ENCODE results near the gene MEOX2. TPM values are rescaled to one million over a fixed set of nuclear protein-coding genes. Genes with fewer than 3 reads are reported as not detected.

The MEOX2 gene
- polyA plus RNA-seq, 1 of the 3 experiments (the other 2 are of a cell fraction): not detected

- Histone ChIP-seq H3K4me2 (no peak overlapping the region), H3K9ac (no peak overlapping the region), H3K36me3 (replicated peaks in 1 of 2; ENCODE audit: control insufficient read depth in 1 of 2, insufficient read depth in 2 of 2, low read length in 1 of 2) (no peaks in the 10 kb centered on the region), H4K20me1 (ENCODE audit: insufficient read depth) (no peaks in the 10 kb centered on the region), H3K4me1 (ENCODE audit: control insufficient read depth in 1 of 2, insufficient read depth in 2 of 2, low read depth in 1 of 2, low read length in 1 of 2) (no peaks in the 10 kb centered on the region; a peak in 1 of 4 replicates), H3K27me3 (ENCODE audit: insufficient read depth) (no peaks in the 10 kb centered on the region), H2AFZ (ENCODE audit: low read depth) (no peak overlapping the region), H3K9me3 (no peaks in the 10 kb centered on the region; the same call in 1 of the 2 replicates), H3F3A (replicated peaks; ENCODE audit: insufficient read depth) (peaks cover 4% of the 10 kb centered on the region), H3K9me2 (no peaks in the 10 kb centered on the region), H3K27ac (ENCODE audit: low read depth in 2 of 2, low read length in 1 of 2) (no peak overlapping the region), H3K79me2 (ENCODE audit: insufficient read depth) (no peaks in the 10 kb centered on the region), H3K4me3 (ENCODE audit: low read depth in 2 of 2, low read length in 1 of 2) (no peak overlapping the region)
- no peak for DNase-seq
- WGBS (ENCODE audit: low lambda C conversion rate): 8% methylated on average over 3 of the region's 3 CpGs
- TF ChIP-seq RAD21 (IDR thresholded peaks at IDR 0.05; ENCODE audit: low read length) (no peak), TEAD4 (IDR thresholded peaks at IDR 0.05; ENCODE audit: borderline replicate concordance, insufficient read depth) (no peak), NFIC (IDR thresholded peaks at IDR 0.05; ENCODE audit: borderline replicate concordance) (peak; percentile 84), ELF1 (IDR thresholded peaks at IDR 0.05) (no peak), USF1 (IDR thresholded peaks at IDR 0.05; ENCODE audit: borderline replicate concordance, low read depth) (no peak), TCF12 (IDR thresholded peaks at IDR 0.05) (peak; percentile 37), GATA2 (CRISPR knock-in tag; IDR thresholded peaks at IDR 0.05) (no peak), PBX3 (IDR thresholded peaks at IDR 0.05) (peak; percentile 61), EP300 (IDR thresholded peaks at IDR 0.05; ENCODE audit: borderline replicate concordance in 1 of 2, low read depth in 1 of 2, low read length in 1 of 2) (no peak), RCOR1 (IDR thresholded peaks at IDR 0.05; ENCODE audit: low read length) (no peak), FOXM1 (IDR thresholded peaks at IDR 0.05; ENCODE audit: low read depth) (no peak), EZH2phosphoT487 (IDR thresholded peaks at IDR 0.05; ENCODE audit: borderline replicate concordance, low read depth) (no peak), JUND (IDR thresholded peaks at IDR 0.05) (peak; percentile 37; the same call in 1 of the 2 replicates), TAF1 (IDR thresholded peaks at IDR 0.05; ENCODE audit: borderline replicate concordance, low read depth, low read length) (no peak), FOXJ3 (CRISPR knock-in tag; IDR thresholded peaks at IDR 0.05) (no peak), MEF2A (IDR thresholded peaks at IDR 0.05; ENCODE audit: borderline replicate concordance, low read depth) (no peak), MXI1 (IDR thresholded peaks at IDR 0.05; ENCODE audit: low read depth, low read length) (no peak), FOSL2 (IDR thresholded peaks at IDR 0.05; ENCODE audit: borderline replicate concordance, low read depth) (peak; percentile 27; the same call in 1 of the 2 replicates)
- TF ChIP-seq, protein P1, sequence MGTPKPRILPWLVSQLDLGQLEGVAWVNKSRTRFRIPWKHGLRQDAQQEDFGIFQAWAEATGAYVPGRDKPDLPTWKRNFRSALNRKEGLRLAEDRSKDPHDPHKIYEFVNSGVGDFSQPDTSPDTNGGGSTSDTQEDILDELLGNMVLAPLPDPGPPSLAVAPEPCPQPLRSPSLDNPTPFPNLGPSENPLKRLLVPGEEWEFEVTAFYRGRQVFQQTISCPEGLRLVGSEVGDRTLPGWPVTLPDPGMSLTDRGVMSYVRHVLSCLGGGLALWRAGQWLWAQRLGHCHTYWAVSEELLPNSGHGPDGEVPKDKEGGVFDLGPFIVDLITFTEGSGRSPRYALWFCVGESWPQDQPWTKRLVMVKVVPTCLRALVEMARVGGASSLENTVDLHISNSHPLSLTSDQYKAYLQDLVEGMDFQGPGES (IDR thresholded peaks at IDR 0.05; ENCODE audit: low read depth, low read length): no peak
- TF ChIP-seq, protein P2, sequence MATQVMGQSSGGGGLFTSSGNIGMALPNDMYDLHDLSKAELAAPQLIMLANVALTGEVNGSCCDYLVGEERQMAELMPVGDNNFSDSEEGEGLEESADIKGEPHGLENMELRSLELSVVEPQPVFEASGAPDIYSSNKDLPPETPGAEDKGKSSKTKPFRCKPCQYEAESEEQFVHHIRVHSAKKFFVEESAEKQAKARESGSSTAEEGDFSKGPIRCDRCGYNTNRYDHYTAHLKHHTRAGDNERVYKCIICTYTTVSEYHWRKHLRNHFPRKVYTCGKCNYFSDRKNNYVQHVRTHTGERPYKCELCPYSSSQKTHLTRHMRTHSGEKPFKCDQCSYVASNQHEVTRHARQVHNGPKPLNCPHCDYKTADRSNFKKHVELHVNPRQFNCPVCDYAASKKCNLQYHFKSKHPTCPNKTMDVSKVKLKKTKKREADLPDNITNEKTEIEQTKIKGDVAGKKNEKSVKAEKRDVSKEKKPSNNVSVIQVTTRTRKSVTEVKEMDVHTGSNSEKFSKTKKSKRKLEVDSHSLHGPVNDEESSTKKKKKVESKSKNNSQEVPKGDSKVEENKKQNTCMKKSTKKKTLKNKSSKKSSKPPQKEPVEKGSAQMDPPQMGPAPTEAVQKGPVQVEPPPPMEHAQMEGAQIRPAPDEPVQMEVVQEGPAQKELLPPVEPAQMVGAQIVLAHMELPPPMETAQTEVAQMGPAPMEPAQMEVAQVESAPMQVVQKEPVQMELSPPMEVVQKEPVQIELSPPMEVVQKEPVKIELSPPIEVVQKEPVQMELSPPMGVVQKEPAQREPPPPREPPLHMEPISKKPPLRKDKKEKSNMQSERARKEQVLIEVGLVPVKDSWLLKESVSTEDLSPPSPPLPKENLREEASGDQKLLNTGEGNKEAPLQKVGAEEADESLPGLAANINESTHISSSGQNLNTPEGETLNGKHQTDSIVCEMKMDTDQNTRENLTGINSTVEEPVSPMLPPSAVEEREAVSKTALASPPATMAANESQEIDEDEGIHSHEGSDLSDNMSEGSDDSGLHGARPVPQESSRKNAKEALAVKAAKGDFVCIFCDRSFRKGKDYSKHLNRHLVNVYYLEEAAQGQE (IDR thresholded peaks at IDR 0.05; ENCODE audit: low read depth, low read length): no peak
- TF ChIP-seq, protein P3, sequence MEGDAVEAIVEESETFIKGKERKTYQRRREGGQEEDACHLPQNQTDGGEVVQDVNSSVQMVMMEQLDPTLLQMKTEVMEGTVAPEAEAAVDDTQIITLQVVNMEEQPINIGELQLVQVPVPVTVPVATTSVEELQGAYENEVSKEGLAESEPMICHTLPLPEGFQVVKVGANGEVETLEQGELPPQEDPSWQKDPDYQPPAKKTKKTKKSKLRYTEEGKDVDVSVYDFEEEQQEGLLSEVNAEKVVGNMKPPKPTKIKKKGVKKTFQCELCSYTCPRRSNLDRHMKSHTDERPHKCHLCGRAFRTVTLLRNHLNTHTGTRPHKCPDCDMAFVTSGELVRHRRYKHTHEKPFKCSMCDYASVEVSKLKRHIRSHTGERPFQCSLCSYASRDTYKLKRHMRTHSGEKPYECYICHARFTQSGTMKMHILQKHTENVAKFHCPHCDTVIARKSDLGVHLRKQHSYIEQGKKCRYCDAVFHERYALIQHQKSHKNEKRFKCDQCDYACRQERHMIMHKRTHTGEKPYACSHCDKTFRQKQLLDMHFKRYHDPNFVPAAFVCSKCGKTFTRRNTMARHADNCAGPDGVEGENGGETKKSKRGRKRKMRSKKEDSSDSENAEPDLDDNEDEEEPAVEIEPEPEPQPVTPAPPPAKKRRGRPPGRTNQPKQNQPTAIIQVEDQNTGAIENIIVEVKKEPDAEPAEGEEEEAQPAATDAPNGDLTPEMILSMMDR (IDR thresholded peaks at IDR 0.05): no peak
- ChIA-PET POLR2A (no interaction called here), CTCF (no interaction called here)
These were observed 115.1 kb downstream of the MEOX2 start for GRCh38 chr7:15571301-15571878.

All from SK-N-SH (cell line).